GM19467 (cell line): ENCODE data around the gene GLRX.
A peak's percentile ranks its signal among the peaks of the same experiment; 100 is the strongest.

Source experiments
- ATAC-seq: cut with Tn5 transposase; IDR thresholded peaks from one replicate; pipeline ENCODE4 v1.9.1; 2021; ENCODE audit warnings: mild to moderate bottlenecking, moderate library complexity; ENCODE audit not compliant: unreplicated experiment

The GLRX gene

DNA sequence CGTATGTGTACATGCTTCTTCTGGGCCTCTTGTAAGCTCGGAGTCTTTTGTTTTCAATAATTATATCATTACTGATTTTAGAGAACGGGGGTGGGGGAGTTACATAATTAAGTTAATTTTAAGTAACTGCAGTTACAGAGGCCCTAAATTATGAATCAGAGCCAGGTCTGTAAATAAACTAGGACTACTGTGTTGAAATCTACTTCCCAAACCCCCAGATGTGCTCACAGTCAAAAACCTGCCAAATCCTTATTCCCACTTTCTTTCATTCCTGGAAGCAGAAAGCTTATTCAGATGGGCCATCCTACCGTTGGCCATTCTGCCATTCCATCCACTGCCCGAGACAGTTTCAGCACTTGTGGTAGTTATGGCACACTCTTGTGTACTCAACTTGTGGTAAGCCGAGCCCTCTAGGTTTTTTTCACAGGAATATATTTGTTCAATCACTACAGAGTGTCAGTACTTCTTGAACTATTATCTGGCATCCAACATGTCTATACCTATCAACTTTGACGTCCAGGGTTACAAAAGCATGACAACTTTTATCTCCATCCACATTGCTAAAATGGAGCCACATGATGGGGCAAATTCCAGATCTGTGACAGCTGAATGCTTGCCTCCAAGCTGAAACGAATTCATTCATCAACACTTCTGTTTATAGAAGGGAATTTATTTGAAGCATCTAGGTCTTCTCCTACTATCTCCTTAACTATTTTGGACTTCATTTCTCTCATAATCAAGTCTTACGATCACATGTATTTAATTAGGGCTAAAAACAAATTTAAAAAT lies 37.8 kb downstream of the GLRX start:
- ATAC-seq, result no peak

- ATAC-seq, result no peak
Measured at GRCh38 chr5:95783661-95784060, 38.9 kb downstream of the GLRX start.

- ATAC-seq, result no peak
Measured at GRCh38 chr5:95782181-95782580, 40.3 kb downstream of the GLRX start.

GRCh38 chr5:95781101-95781583 lies 41.4 kb downstream of the GLRX start:
- peak; percentile 90 for ATAC-seq

GRCh38 chr5:95780597-95780996 lies 41.9 kb downstream of the GLRX start:
- no peak for ATAC-seq

DNA sequence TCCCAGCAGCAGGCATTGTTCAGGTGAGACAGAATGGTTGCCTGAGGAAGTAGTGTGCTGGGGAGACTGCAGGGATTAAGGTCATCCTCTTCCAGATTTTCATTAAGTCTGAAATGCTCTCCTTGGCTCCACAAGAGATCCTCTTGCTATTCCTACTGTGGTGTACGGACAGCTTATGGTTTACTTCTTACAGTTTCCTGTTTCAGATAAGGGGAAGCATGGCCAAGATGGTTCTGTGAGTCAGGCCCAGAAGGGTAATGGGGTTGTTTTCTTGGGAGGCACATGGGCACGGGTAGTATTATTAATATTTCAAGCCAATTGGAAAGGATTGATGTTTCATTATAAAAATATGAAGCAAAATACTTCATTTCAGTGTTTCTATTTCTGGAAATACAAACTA lies 42.9 kb downstream of the GLRX start:
- no peak for ATAC-seq

- no peak for ATAC-seq
Measured at GRCh38 chr5:95778713-95779436, 43.7 kb downstream of the GLRX start.

DNA sequence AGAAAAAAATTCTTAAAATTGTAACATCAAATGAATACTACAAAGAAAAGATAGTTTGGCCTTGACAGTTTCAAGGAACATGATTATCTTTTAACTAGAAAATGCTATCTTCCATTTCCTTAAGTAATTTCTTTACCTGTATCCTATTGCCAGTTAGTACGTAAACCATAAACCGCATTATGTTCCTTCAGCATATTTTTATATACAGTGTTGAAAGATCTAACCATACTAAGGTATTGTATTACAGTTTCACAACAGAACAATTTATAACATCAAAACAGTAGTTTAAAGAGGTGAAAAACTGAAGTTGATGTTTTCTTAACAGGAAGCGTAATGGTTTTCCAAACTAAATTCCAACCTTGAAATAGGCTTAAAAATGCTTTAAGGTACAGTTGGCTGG lies 45.1 kb downstream of the GLRX start:
- no peak for ATAC-seq

DNA sequence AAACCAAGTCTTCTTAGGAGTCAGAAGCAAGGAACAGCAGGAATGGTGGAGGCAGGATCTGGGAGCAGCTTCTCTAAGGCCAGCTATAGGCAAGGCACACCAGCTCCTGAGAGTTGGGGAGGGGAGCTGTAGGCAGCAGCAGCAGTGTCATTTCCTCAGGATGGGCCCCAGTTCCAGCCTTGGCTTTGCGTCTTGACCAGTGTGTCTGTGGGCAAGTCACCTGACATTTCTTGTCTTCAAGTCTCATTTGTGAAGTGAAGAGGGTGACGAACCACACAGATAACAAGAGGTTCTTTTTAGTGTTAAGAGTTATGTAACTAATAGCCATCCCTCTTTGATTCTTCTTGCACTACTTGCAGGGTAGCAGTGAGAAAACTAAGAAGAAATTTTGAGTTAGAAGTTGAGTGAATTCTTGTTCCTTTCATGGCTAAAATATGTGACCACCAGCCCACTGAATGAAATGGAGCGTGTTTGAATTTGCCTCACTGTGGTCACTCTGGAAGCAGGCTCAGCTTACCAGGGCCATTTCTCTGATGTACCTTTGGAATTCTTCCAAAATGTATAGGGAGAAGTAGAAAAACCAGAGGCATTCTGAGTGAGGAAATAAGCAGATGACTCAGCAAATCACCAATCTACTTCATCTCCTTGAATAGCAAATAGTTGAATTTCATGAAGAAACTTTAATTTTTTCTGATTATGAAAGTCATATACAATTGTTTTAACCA lies 49.0 kb downstream of the GLRX start:
- no peak for ATAC-seq

DNA sequence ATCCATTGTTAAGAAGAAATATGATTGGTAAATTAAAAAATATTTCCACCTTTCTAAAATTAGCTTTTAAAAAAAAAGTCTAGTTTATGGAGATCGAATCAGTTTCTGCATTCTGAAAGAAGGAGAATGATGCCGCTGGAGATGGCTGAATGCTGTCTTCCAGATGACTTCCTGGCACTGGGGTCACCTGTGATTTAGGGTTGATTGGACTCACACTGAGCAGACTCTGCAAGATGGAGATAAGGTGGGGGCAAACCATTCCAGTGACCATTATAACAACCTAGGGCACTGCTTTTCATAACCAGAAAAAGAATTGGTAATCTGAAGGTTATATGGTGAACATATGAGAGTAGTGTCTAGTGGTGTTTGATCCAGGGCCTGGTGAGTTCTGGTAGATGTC lies 50.6 kb downstream of the GLRX start:
- ATAC-seq, result no peak

GRCh38 chr5:95770830-95771708 lies 51.5 kb downstream of the GLRX start:
- no peak for ATAC-seq

GRCh38 chr5:95768731-95769130 lies 53.8 kb downstream of the GLRX start:
- no peak for ATAC-seq

DNA sequence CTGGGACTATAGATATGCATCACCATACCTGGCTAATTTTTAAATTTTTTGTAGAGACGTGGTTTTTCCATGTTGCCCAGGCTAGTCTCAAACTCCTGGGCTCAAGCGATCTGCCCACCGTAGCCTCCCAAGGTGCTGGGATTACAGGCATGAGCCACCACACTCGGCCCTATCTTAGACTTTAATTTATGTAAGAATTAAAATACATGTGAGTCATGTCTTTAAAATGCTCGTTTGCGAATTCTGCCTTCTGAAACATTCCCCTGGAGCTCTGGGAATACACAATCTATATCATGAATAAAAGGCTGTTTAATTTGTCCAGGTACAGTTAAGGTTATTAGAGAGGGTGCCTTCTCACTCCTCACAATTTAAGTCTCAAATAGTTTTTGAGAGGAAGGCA lies 58.6 kb downstream of the GLRX start:
- ATAC-seq, result no peak
